NCI-H345 (cell line): Measurements from ENCODE around the gene EHMT1.

Source experiments
- DNase-seq: peaks from one replicate; lab custom pipeline; 2025; lab: John Stamatoyannopoulos, UW

The EHMT1 gene

DNA sequence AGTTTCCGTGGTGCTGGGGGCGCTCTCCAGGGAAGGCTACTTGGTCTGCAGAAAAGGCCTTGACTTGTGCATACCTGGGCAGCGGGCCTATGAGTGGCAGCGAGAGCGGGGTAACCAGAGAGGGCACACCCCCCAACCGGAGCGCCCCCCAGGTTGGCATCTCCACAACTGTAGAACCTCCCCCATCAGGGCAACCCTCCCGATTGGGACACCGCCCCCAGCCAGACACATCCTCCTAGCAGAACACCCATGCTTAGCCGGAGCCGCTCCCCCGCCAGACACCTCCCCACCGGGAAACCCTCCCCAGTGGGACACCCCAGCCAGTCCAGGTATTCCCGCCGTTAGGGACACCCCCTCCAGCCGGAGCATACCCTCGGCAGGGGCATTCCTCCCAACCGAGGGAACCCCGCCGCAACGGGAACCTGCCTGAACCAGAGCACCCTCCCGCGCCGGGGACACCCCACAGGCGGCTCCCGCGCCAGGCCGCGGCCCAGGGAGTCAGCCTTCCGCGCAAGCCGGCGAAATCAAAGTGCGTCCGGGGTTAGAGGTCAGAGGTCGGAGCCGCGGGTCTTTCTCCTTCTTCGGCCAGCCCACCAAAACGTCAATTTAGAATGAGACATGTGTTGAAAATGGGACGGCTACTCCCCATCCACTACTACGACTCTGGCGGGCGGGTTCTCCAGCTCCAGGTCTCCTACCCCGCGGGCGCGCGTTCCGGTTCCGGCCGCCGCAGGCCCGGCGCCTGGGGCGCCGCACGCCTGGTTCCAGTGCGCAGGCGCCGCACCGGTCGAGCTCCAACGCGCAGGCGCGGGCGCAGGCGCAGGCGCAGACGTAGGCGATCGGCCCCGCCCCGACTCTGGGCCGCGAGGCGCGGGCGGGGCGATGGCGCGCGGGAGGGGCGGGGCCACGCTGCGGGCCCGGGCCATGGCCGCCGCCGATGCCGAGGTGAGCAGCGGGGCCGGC is at the start of gene EHMT1:
Gene EHMT1, plus strand, starts transcription at position 901 of the 963 bp plus-strand sequence. Its CDS starts 24 bp downstream, at position 925.
- peak; percentile 91 for DNase-seq

DNA sequence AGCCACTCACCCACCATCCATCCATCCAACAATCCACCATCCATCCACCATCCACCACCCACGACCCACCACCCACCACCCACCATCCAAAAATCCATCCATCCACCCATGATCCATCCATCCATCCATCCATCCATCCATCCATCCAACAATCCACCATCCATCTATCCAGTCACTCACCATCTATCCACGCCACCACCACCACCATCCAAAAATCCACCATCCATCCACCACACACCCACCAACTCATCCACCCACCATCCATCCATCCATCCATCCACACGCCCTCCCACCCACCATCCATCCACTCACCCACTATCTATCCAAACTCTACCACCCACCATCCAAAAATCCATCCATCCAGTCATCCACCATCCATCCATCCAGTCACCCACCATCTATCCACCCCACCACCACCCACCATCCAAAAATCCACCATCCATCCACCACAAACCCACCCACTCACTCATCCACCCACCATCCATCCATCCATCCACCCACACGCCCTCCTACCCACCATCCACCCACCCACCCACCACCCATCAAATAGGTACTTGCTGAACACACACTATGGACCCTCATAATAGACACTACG is 49.1 kb upstream of the EHMT1 start:
- no peak for DNase-seq

GRCh38 chr9:137570566-137570965 is 48.2 kb upstream of the EHMT1 start:
- no peak for DNase-seq

DNA sequence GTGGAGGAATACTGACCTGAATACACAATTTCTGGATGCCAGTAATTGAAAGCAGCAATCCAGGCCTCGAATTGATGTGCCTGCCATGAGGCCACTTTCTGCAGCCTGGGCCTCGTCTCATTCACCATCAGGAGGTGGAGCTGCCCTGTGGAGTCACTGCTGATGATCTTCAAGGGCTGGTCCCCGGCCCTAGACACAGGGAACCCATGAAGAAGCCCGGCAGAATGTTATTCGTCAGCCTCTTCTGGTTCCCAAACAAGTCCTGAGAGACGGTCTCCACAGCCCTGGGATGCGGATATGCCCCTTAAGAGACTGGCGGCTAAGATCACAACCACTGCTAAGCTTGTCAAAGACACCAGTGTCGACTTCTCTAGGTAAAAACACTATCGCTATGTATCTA is 44.6 kb upstream of the EHMT1 start:
- DNase-seq = no peak

- no peak for DNase-seq
These were observed 43.5 kb upstream of the EHMT1 start for GRCh38 chr9:137575364-137575715.

DNA sequence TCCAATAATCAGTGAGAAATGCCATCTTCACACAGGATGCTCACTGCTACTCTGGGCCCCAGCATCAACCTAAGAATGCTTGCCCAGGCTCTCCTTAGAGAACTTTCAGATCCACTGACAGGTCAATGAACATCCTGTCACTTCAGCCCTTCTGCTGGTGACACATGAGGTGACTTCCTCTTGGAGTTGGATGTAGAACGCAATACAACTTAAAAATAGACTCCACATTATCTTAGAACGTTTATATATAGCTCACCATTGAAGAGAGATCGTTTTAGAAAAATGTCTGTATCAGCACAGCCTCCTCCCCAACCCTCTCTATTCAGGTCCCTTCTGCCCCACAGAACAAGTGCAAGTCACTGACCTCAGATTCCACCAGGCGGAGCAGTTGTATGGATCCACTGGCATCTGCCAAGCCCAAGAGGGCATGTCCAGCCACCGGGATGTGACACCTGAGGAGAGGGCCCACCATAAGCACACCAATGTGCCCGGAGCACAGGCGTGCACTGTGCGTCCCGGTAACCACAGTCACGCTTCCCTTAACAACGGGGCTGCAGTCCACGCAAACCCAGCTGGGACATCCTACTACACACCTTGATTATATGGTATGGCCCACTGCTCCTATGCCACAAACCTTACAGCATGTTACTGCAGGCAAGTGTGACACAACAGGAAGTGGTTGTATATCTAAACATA is 42.9 kb upstream of the EHMT1 start:
- no peak for DNase-seq

GRCh38 chr9:137578518-137579258 is 40.1 kb upstream of the EHMT1 start, which contains the start of gene DPH7:
Gene DPH7, minus strand, starts transcription at chr9:137578925. Its CDS starts 148 bp downstream, at chr9:137578777.
- DNase-seq = peak; percentile 94

GRCh38 chr9:137579259-137579604 is 39.6 kb upstream of the EHMT1 start:
- no peak for DNase-seq

DNA sequence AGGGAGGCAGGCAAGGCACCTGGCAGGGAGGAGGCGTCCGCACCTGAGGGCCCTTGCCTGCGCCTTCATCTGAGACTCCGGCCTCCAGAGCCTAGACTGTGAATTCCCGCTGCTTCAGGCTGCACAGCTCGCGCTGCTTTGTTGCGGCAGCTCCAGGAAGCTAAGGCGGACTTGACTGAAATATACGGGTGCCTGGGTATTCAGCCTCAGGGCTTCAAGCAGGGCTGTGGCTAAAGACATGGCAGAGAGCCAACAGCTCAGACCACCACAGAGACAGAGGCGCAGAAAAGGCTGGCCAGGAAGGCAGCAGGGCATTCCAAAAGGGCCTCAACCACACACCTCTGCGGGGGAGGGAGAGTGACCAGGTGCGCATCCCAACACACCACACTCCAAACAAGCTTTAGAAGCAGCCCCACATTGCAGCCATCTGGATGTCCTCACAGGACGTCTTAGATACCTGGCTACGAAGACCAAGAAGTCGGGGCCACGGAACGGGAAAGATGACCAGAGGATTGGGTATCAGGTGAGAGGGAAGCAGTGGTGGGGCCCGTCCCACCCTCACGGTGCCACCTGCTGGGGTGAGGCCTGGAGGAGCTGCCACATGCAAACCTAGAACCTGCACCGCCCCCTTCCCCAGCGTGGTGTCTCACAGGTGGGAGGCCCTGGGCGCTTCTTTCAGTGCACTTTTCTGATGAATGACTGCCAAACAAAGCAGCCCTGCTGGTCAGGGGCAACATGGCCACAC is 38.4 kb upstream of the EHMT1 start:
- peak; percentile 14 for DNase-seq

DNA sequence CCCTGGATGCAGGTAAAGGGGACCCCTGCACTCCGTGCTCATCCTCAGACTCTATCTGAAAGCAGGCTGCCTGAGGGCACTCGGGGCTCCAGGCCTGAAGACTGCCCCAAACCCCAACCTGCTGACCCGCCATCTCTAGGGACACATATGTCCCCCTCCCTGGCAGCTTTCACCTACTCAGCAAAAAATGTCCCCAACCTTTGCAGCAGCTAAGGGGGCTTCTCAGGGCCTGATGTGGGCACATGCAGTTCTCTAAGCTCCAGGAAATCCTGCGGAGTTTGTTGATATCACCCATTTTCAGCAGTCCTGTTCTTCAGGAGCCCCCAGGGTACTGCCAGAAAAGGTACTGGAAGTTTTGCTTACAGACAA is 37.9 kb upstream of the EHMT1 start:
- no peak for DNase-seq

DNA sequence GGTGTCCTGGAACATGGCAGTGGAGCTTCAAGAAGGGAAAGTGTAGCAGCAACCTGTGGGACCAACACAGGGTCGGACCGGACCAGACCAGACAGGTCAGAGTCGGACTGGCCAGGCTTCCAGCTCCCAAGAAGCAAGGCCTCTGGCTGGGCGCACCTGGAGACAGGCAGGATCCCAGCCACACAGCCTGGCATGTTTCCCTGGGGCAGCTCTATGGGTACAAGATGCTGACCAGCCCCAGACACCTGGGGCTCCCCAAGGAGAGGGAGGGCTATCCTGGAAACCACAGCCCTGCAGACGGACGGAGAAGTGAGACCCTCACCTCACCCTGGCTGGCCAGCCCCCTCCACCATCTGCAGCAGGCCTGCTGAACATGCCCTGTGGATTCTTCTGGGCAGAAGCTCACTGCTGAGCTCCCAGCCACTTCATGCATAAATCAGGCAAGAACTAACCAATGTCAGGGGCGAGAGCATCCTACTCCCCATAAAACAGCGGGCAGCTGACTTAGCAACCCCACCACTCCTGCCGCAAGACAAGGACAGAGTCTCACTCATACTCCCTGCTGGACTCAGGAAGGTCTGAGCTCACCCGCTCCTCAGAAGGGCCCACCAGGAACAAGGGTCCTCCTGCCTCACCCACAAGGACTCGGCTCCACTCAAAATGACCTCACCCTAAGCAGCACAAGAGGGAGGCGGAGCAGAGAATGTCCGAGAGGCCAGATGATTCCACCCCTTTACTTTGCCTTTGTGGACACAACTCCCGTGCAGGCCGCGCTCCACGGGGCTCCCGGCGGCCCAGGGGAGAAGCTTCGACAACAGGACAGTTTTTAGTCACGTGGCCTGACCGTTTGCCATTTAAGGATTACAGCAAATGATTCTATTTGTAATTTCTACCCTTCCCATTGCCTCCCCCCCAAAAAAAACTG is 37.2 kb upstream of the EHMT1 start:
- DNase-seq = no peak

DNA sequence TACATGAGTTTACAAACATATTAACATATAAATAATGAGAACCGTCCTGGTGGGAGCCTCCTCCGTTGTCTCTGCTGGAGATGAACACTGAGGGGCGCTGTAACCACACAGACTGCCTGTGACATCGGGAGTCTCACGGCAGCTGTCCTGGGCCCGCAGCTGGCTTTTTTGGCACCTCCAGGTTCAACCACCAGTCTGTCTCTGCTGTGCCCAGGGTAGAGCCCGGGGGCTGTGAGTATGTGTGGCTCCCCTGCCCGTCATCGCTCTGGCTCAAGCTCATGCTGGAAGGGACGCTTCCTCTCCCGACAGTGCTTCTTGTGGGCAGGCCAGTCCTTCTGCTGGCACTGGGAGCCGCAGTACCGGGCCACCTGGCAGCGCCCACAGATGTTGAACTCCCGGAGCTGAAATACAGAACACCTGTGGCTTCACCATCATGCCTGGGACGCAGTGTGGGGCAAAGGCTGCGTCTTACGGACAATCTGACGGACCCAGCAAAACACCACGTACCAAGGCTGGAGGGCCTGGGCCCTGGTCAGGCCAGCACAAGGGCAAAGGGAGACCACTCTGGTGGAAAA is 36.4 kb upstream of the EHMT1 start:
- DNase-seq = no peak

DNA sequence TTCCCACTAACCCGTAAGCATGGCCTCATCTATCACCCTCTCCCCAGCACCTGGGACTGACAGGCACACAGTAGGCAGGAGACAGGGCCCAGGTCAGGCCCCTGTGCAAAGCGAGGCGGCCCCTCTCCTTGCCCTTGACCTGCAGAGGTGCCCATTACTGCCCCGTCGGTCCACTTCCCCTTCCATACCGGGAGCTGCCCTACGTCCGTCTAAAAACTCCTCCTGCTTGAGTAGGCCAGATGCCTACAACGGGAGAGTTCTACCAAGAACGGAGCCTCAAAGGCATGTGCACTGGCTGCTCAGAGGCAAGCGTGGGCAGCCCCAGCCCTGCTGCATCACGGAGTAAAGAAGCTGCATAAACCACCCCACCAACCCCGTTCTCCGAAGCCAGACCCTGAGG is 35.5 kb upstream of the EHMT1 start:
- DNase-seq = no peak

- no peak for DNase-seq
These were observed 34.8 kb upstream of the EHMT1 start for GRCh38 chr9:137583957-137584356.

GRCh38 chr9:137586854-137587253 is 32.0 kb upstream of the EHMT1 start:
- DNase-seq = no peak

DNA sequence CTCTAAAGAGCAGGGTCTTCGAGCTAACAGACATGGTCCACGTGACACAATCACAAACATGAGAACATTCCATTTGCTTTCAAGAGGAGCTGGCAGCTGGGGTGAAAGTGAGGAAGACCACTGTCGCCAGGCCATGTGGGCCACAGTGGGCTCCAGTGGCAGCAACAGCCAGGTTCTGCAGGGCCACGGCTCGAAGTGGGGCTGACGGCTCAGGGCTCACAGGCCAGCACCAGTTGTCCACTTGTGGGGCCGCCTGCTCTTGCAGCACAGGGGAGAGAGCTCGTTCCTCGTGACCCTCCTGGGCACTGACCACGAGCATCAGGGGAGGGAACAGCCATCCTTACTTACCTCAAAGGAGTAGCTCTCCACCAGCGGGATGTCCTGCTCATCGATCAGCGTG is 30.5 kb upstream of the EHMT1 start:
- no peak for DNase-seq

DNA sequence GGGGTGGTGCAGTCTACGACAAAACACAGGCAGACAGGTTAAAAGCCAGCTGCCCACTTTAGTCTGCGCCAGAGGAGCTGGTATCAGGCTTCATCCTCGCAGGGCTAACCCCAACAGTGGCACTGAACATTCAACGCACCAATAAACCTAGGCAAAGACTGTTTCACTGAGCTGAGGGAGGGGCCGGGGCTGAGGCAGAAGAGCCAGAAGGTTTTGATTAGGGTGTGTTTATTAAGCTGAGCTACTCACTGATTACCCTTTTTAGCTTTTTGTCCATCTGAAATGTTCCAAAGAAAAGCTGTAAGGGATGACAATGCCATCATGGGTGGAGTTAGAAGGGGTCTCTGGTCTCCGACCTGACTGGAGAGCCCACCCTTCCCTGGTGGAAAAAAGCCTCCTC is 29.9 kb upstream of the EHMT1 start:
- no peak for DNase-seq

- DNase-seq = no peak
These were observed 29.2 kb upstream of the EHMT1 start for GRCh38 chr9:137589441-137590122.

DNA sequence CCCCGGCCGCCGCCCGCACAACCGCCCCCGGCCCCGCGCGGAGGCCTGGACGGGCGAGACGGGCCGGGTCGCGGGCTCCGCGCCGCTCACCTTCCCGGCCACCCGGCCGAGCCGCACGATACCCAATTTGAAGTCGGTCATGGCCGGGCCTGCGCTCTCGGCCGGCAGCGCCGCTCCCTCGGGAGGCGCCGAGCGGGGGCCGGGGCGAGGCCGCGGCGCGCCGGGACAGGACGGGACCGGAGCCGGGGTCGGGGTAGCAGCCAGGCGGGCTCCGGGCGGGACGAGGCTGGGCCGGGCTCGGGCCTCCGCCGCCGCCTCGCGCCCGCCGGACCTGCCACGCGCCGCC is 28.7 kb upstream of the EHMT1 start:
- DNase-seq = no peak
